ENCODE data around the gene KRT81. TPM values are rescaled to one million over a fixed set of nuclear protein-coding genes. Genes with fewer than 3 reads are reported as not detected.

The KRT81 gene
- total RNA-seq, 4 donors from 2014 or later, result not detected

DNA sequence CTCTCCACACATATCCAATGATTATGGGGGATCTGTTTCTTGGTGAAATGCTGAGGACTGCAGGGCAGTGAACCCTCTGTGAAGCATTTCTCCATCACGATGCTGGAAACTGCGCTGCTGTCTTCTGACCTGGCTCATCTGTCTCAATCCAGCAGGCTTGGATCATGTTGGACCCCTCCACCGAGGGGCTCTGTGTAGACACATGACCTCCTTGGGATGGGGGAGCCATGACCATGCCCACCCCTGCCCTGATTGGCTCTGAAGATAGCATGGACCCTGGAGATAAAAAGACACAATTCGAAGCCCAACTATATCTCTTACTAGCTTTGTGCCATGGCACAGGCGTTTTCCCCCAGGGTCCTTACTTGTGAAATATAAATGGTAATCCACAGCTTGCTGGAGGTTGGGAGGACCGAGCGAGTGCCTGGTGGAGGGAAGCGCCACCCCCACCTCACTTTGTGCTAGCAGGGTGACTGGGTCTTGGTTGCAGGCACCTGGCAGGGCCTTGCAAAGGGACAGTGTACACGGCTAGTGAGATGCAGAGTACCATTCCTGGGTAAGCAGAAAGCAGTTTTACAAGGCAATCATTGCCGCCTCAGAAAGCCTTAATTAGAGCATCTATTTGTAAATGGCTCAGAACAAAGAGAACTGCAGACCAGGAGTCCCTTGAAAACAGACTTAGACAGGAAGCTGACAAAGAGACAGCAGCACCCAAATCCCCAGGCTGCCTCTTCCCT, 32.2 kb upstream of the KRT81 start:
- TF ChIP-seq, protein P1, sequence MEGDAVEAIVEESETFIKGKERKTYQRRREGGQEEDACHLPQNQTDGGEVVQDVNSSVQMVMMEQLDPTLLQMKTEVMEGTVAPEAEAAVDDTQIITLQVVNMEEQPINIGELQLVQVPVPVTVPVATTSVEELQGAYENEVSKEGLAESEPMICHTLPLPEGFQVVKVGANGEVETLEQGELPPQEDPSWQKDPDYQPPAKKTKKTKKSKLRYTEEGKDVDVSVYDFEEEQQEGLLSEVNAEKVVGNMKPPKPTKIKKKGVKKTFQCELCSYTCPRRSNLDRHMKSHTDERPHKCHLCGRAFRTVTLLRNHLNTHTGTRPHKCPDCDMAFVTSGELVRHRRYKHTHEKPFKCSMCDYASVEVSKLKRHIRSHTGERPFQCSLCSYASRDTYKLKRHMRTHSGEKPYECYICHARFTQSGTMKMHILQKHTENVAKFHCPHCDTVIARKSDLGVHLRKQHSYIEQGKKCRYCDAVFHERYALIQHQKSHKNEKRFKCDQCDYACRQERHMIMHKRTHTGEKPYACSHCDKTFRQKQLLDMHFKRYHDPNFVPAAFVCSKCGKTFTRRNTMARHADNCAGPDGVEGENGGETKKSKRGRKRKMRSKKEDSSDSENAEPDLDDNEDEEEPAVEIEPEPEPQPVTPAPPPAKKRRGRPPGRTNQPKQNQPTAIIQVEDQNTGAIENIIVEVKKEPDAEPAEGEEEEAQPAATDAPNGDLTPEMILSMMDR (IDR thresholded peaks at IDR 0.05), result no peak
- no peak for ATAC-seq (ENCODE audit: low FRiP score)
- DNase-seq (ENCODE audit: low spot score), result no peak

DNA sequence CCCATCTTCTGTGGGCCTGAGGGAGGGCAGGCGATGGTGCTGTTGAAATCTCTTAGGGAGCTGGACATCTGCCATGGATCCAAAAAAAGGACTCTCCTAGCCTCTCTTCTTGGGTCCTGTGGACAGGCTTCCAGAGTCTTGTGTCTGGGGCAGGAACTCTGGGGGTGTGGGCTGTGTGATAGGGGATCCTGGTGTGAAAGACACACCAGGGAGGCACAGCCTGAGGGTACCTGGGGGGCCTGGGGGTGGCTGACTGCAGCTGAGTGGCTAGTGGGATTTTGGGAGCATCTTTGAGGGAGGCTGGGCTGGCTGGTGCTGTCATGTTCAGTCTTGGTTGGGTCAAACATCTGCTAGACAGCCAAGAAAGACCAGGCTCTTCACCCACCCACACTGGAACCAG, 31.7 kb upstream of the KRT81 start:
- no peak for DNase-seq (ENCODE audit: low spot score)
- ATAC-seq (ENCODE audit: low FRiP score), result no peak
- TF ChIP-seq, protein P1 (IDR thresholded peaks at IDR 0.05), result no peak

DNA sequence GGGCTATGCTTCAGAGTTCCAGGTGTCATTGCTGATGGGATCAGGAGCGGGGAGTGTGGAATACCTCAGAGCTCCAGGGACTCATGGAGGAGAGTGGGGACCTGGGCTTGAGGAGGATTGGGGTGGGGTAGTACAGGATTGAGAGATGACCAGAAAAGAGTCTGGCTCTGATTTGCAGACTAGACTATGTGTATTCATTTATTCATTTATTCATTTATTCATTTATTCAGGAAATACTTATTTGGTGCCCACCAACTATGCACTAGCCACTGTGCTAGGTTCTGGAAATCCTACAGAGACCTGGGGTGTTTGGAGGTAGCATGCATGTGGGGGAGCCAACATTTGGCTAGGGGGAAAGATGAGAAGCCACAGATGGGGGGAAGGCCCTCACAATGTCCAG, 30.7 kb upstream of the KRT81 start:
- TF ChIP-seq, protein P1 (IDR thresholded peaks at IDR 0.05), result no peak
- ATAC-seq (ENCODE audit: low FRiP score), result no peak

DNA sequence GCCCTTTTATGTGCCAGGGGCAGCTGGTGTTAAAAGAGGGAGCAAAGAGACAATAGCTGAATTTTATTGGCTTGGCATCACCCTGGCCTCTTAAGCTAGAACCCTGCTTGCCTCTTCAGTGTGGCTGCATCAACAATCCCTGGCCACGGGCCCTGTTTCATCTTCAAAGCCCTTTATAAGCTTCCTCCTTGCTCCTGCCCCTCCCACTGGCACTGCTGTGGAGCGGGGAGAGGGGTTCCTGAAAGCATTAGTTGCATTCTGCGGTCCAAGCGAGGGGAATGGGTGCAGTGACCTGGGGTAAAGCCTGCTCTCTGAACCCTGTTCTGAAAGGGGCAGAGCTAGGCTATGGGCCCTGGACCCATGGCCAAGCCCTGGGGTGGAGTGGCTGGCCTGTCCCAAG, 30.1 kb upstream of the KRT81 start:
- TF ChIP-seq, protein P1 (IDR thresholded peaks at IDR 0.05), result no peak
- ATAC-seq (ENCODE audit: low FRiP score), result no peak
- no peak for DNase-seq (ENCODE audit: low spot score)

More for the DNA sequence above, 30.7 kb upstream of the KRT81 start:
- DNase-seq (ENCODE audit: low spot score), result no peak

DNA sequence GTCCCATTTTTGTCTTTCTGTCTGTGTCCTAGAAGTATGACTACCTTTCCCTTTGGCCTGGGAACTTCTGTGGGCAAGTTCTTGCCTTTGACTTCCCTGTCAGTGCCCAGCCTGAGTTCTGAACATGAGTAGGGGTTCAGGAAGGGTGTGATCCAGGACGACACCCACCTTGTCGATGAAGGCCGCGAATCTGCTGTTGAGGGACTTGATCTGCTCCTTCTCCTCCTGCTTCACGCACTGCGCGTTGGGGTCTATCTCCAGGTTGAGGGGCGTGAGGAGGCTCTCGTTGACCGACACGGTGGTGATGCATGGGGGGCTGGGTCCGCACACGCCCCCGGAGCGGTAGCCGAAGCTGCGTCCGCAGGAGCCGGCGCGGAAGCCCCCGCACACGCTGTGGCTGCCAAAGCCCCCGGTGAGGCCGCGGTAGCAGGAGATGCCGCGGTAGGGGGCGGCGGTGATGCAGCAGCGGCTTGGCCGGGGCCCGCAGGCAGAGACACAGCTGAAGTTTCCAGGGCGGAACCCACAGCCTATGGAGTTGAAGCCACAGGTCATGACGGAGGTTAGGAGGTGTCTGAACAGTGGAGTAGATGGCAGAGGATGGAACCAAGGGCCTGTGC, 29.6 kb upstream of the KRT81 start, which contains the start of gene KRT83:
Gene KRT83, minus strand, starts transcription at position 615 of the 617 bp plus-strand sequence. Its CDS starts 63 bp downstream, at position 552.
- TF ChIP-seq, protein P1 (IDR thresholded peaks at IDR 0.05), result no peak
- DNase-seq (ENCODE audit: low spot score), result no peak
- ATAC-seq (ENCODE audit: low FRiP score), result no peak

DNA sequence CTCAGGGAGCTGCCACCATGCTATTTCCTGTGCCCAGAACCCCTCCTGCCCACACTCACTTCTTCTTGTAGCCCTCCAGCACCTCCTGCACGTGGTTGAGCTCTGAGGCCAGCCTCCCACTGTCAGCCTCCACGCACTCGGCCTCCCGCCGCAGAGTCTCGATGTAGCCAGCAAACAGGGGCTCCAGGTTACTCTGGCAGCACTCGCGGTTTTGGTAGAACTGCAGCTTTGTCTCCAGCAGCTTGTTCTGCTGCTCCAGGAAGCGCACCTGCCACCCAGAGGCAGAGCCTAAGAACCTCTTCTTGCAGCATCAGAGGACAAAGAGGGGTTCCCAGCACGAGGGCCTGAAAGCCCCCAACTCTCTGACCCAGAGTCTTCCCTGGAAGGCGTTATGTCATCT, 27.8 kb upstream of the KRT81 start:
- TF ChIP-seq, protein P1 (IDR thresholded peaks at IDR 0.05), result no peak
- ATAC-seq (ENCODE audit: low FRiP score) (no peak), DNase-seq (ENCODE audit: low spot score) (no peak)
